A375 (cell line): ENCODE results near the gene SHTN1. TPM values are rescaled to one million over a fixed set of nuclear protein-coding genes. Genes with fewer than 3 reads are reported as not detected.

Experiments
- small RNA-seq: library from RNA; depleted of rRNA; stranded (forward); fragments of <200 nt; gene quantifications from one replicate; pipeline ENCODE3, GENCODE V24; 2014
- total RNA-seq: library from RNA; depleted of rRNA; stranded (reverse); fragments of >200 nt; shearing (Covaris generic); gene quantifications from 2 replicates; pipeline ENCODE4 v1.2.3, GENCODE V29; 2014; rRNA removed

The SHTN1 gene
- total RNA-seq: 4.1 and 9.5 TPM in 2 replicates

GRCh38 chr10:117005026-117005526, at the start of gene SHTN1:
SHTN1 (minus strand) TSS chr10:117005187; CDS start chr10:117005079, 108 bp downstream.

DNA sequence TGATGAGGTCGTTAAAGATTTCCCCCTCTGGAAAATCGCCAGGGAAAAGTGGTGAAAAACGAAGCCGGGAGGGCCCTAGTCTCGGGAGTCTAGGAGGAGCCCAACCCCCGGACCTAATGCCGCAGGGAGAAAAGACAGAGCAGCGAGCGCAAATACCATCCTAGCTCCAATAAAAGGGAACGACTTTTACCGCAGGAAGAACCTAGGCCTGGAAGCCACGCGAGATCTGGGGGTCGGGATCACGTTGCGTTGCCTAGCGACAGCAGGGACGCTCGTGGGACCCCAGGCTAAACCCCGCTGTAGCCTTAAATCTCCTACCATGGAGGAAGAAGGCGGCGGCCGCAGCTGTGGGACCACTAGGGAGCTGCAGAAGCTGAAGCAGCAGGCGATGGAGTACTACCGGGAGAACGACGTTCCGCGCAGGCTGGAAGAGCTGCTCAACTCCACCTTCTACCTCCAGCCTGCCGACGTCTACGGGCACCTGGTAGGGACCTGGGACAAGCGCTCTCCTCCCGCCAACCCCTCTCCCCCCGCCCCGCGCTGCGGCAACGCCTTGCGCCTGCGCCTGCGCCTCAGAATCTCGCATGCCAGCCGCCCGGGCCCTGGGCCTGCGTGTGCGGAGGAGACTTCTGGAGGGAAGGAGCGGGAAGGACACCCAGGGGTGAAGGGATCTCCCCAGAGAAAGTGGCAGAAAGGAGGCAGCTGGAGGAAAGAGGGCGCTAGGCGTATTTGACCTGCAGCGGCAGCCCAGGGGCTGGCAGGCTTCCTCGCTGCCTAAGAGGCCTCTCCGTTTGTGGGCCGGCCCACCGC, 155.5 kb downstream of the SHTN1 start, which contains the start of gene ENO4:
TSS of gene ENO4 (plus strand) at position 252 of the 810 bp plus-strand sequence. CDS start at position 320, 68 bp downstream.

Small RNA genes lying within 50 kb of the gene (small RNA-seq; reads per million reads assigned to genes)
- not detected for gene AC012308.1

Other genes with a start within 250 kb of the SHTN1 start
- gene ENO4, start 155.7 kb downstream of the SHTN1 start, total RNA-seq: 0.16 and 0.45 TPM in 2 replicates
- gene VAX1, start 133.1 kb upstream of the SHTN1 start, total RNA-seq: 0.41 and 0.61 TPM in 2 replicates
- not detected in 2 replicates for gene KCNK18, start 192.3 kb upstream of the SHTN1 start, total RNA-seq
- not detected in 2 replicates for gene SLC18A2, start 235.9 kb upstream of the SHTN1 start, total RNA-seq